HEK293 (cell line): ENCODE data around the gene EPHB1.

ENCODE experiments used
- CTCF ChIA-PET: fragments of 350-600 bp; formaldehyde crosslinking; extraction: SDS; loops from one replicate; lab custom pipeline; 2021; ENCODE audit warnings: antibody characterized with exemption; lab: Yijun Ruan, JAX
- POLR2A ChIA-PET: fragments of 300-600 bp; formaldehyde crosslinking; extraction: SDS; loops from one replicate; lab custom pipeline; 2020; ENCODE audit warnings: antibody characterized with exemption, inconsistent platforms; lab: Yijun Ruan, JAX
- H3K27ac ChIP-seq: fragments of 200-500 bp; sonication (Bioruptor generic); 2 replicates; pipeline ENCODE4 v1.5.1; 2014; ENCODE audit warnings: low read depth, low read length, control low read depth, inconsistent platforms; ENCODE audit errors: extremely low read depth
- H3K36me3 ChIP-seq, 2 experiments: fragments of 200-500 bp in 1 of 2; sonication (Bioruptor generic) in 1 of 2; 1 replicate in 1 of 2; 2 replicates in 1 of 2; pipeline ENCODE4 v1.5.1; 2014 to 2017; ENCODE audit warnings: inconsistent platforms in 2 of 2, low read length in 2 of 2; ENCODE audit not compliant: control insufficient read depth in 2 of 2, insufficient read depth in 1 of 2
- H3K4me1 ChIP-seq: fragments of 200-500 bp; sonication (Bioruptor generic); 2 replicates; pipeline ENCODE4 v1.5.1; 2014; ENCODE audit warnings: mild to moderate bottlenecking, low read length, inconsistent platforms; ENCODE audit not compliant: control insufficient read depth, insufficient read depth
- H3K4me3 ChIP-seq: 2 replicates; pipeline ENCODE4 v1.5.1; 2011; ENCODE audit warnings: low read depth, mild to moderate bottlenecking, control low read depth, low read length, moderate library complexity
- H3K9me3 ChIP-seq: fragments of 200-500 bp; sonication (Bioruptor generic); 2 replicates; pipeline ENCODE4 v1.5.1; 2014; ENCODE audit warnings: low read depth, low read length, inconsistent platforms; ENCODE audit not compliant: control insufficient read depth, insufficient read depth
- BCL6B ChIP-seq: fragments of 450-650 bp; formaldehyde crosslinking; IDR thresholded peaks from 2 replicates; pipeline ENCODE4 v1.5.1; 2017; ENCODE audit warnings: missing biosample characterization, missing genetic modification characterization
- SALL2 ChIP-seq: fragments of 450-650 bp; formaldehyde crosslinking; IDR thresholded peaks from 2 replicates; pipeline ENCODE4 v1.5.0; 2017; ENCODE audit warnings: missing biosample characterization, mild to moderate bottlenecking, missing genetic modification characterization, borderline replicate concordance
- SCRT1 ChIP-seq: fragments of 450-650 bp; formaldehyde crosslinking; IDR thresholded peaks from 2 replicates; pipeline ENCODE4 v1.5.1; 2016; ENCODE audit warnings: missing biosample characterization, missing genetic modification characterization, borderline replicate concordance
- ZBTB20 ChIP-seq: fragments of 450-650 bp; formaldehyde crosslinking; IDR thresholded peaks from 2 replicates; pipeline ENCODE4 v1.5.1; 2016; ENCODE audit warnings: missing biosample characterization, missing genetic modification characterization
- ZBTB6 ChIP-seq: fragments of 450-650 bp; formaldehyde crosslinking; IDR thresholded peaks from 2 replicates; pipeline ENCODE4 v1.5.1; 2017; ENCODE audit warnings: missing biosample characterization, missing genetic modification characterization
- ZNF10 ChIP-seq: fragments of 450-650 bp; formaldehyde crosslinking; IDR thresholded peaks from 2 replicates; pipeline ENCODE4 v1.5.1; 2017; ENCODE audit warnings: missing biosample characterization, missing genetic modification characterization
- ZNF239 ChIP-seq: fragments of 450-650 bp; formaldehyde crosslinking; IDR thresholded peaks from 2 replicates; pipeline ENCODE4 v1.5.1; 2016; ENCODE audit warnings: missing biosample characterization, missing genetic modification characterization
- ZNF24 ChIP-seq: fragments of 450-650 bp; formaldehyde crosslinking; IDR thresholded peaks from 2 replicates; pipeline ENCODE4 v1.5.1; 2016; ENCODE audit warnings: missing biosample characterization, missing genetic modification characterization
- ZNF266 ChIP-seq: fragments of 450-650 bp; formaldehyde crosslinking; IDR thresholded peaks from 2 replicates; pipeline ENCODE4 v1.5.1; 2016; ENCODE audit warnings: missing biosample characterization, missing genetic modification characterization, low read depth
- ZNF274 ChIP-seq, 2 experiments: fragments of 200-500 bp in 1 of 2; fragments of 450-650 bp in 1 of 2; sonication (Bioruptor generic) in 1 of 2; formaldehyde crosslinking in 1 of 2; IDR thresholded peaks; 2 replicates each; pipeline versions ENCODE4 v1.5.1 to v1.6.1; 2014 to 2016; ENCODE audit warnings: borderline replicate concordance in 1 of 2, inconsistent platforms in 1 of 2, low read length in 1 of 2, missing biosample characterization in 1 of 2, missing genetic modification characterization in 1 of 2
- ZNF302 ChIP-seq: fragments of 450-650 bp; formaldehyde crosslinking; IDR thresholded peaks from 2 replicates; pipeline ENCODE4 v1.5.1; 2016; ENCODE audit warnings: missing biosample characterization, missing genetic modification characterization, low read depth
- ZNF623 ChIP-seq: fragments of 450-650 bp; formaldehyde crosslinking; IDR thresholded peaks from 2 replicates; pipeline ENCODE4 v1.5.1; 2016; ENCODE audit warnings: missing biosample characterization, missing genetic modification characterization
- ZNF76 ChIP-seq: fragments of 450-650 bp; formaldehyde crosslinking; IDR thresholded peaks from 2 replicates; pipeline ENCODE4; 2016; ENCODE audit warnings: low read depth, missing biosample characterization, missing genetic modification characterization, borderline replicate concordance
- ZNF768 ChIP-seq: fragments of 450-650 bp; formaldehyde crosslinking; IDR thresholded peaks from 2 replicates; pipeline ENCODE4 v1.5.1; 2018; ENCODE audit warnings: missing biosample characterization, mild to moderate bottlenecking, missing genetic modification characterization
- ZNF830 ChIP-seq: fragments of 450-650 bp; IDR thresholded peaks from 2 replicates; pipeline ENCODE4 v1.5.0; 2018; ENCODE audit warnings: missing biosample characterization, missing genetic modification characterization, low read depth, mild to moderate bottlenecking, moderate library complexity
- TF ChIP-seq, protein P1 (sequence below): fragments of 450-650 bp; formaldehyde crosslinking; IDR thresholded peaks from 2 replicates; pipeline ENCODE4 v1.5.1; 2016; ENCODE audit warnings: missing biosample characterization, missing genetic modification characterization

Gene EPHB1

GRCh38 chr3:134815519-134815918, 20.5 kb downstream of the EPHB1 start (continued):
- TF ChIP-seq SALL2 (tag by site-specific recombination): no peak
- TF ChIP-seq, all 188 proteins: peak for 0

GRCh38 chr3:134816623-134817022, 21.6 kb downstream of the EPHB1 start:
- CTCF ChIA-PET: interaction anchor here (0.6 kb wide), 1 partner anchor 160 kb away, joined by 3 read pairs; no protein-coding TSS in a partner anchor
- H3K27ac ChIP-seq: no peak overlapping the region
- no peak for TF ChIP-seq ZBTB20 (tag by site-specific recombination)
- TF ChIP-seq ZBTB6: no peak
- TF ChIP-seq, all 188 proteins: peak for 0
- POLR2A ChIA-PET: no interaction called here
- Histone ChIP-seq H3K36me3 (no peaks in the 10 kb centered on the region), H3K4me1 (no peaks in the 10 kb centered on the region), H3K4me3 (no peak overlapping the region), H3K9me3 (no peaks in the 10 kb centered on the region)

- ChIA-PET POLR2A (no interaction called here), CTCF (no interaction called here)
- Histone ChIP-seq H3K36me3 (no peaks in the 10 kb centered on the region), H3K4me3 (no peak overlapping the region)
- TF ChIP-seq ZNF24 (tag by site-specific recombination) (no peak), ZNF768 (tag by site-specific recombination) (no peak), ZNF623 (tag by site-specific recombination) (no peak), ZNF266 (tag by site-specific recombination) (no peak), BCL6B (no peak)
- TF ChIP-seq, all 188 proteins: peak for 0
- no peak overlapping the region for H3K27ac ChIP-seq
- H3K4me1 ChIP-seq: no peaks in the 10 kb centered on the region
- H3K9me3 ChIP-seq: no peaks in the 10 kb centered on the region
These were observed 22.2 kb downstream of the EPHB1 start for GRCh38 chr3:134817297-134817696.

DNA sequence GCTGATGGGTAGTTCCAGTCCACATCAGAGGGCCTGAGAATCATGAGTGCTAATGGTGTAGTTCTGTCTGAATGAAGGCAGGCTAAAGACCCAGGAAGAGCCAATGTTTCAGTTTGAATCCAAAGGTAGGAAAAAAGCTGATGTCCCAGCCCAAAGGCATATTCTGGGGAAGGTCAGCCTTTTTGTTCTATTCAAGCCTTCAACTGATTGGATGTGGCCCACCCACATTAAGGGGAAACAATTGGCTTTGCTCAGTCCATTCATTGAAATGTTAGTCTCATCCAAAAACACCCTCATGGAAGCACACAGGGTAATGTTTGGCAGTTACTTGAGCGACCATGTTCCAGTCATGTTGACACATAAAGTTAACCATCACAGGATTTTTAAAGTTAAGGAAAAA, 25.9 kb downstream of the EPHB1 start:
- CTCF ChIA-PET: no interaction called here
- H3K9me3 ChIP-seq: no peaks in the 10 kb centered on the region
- no peaks in the 10 kb centered on the region for H3K4me1 ChIP-seq
- POLR2A ChIA-PET: no interaction called here
- H3K4me3 ChIP-seq: no peak overlapping the region
- no peaks in the 10 kb centered on the region for H3K36me3 ChIP-seq
- H3K27ac ChIP-seq: no peak overlapping the region
- TF ChIP-seq ZNF302 (no peak), SCRT1 (no peak), ZNF239 (tag by site-specific recombination) (no peak), ZNF830 (no peak), ZNF76 (tag by site-specific recombination) (no peak), ZNF10 (tag by site-specific recombination) (peak; percentile 89), ZNF274 (IDR thresholded peaks at IDR 0.05; ENCODE audit: low read length) (no peak), ZNF274 (tag by site-specific recombination; IDR thresholded peaks at IDR 0.05; ENCODE audit: borderline replicate concordance) (no peak)
- TF ChIP-seq, protein P1, sequence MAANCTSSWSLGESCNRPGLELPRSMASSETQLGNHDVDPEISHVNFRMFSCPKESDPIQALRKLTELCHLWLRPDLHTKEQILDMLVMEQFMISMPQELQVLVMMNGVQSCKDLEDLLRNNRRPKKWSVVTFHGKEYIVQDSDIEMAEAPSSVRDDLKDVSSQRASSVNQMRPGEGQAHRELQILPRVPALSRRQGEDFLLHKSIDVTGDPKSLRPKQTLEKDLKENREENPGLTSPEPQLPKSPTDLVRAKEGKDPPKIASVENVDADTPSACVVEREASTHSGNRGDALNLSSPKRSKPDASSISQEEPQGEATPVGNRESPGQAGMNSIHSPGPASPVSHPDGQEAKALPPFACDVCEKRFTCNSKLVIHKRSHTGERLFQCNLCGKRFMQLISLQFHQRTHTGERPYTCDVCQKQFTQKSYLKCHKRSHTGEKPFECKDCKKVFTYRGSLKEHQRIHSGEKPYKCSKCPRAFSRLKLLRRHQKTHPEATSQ: no peak
